ENCODE data around the gene B4GALT3.

The B4GALT3 gene

GRCh38 chr1:161140755-161141400 is 36.4 kb downstream of the B4GALT3 start:
- no peak for DNase-seq (ENCODE audit: low read depth)
- in situ Hi-C loops (cut with HindIII; ENCODE audit: low sequenced_read_pairs) = loop anchor here (10.0 kb wide), 1 partner anchor 96 kb away; the partner anchor contains the start of gene USF1

GRCh38 chr1:161139766-161140165 is 37.5 kb downstream of the B4GALT3 start:
- no peak overlapping the region for H3K4me3 ChIP-seq (ENCODE audit: low read depth, low read length)
- TF ChIP-seq CTCF (IDR thresholded peaks at IDR 0.05; ENCODE audit: low read depth, low read length, missing control alignments) = peak; percentile 61
- in situ Hi-C loops (cut with HindIII; ENCODE audit: low sequenced_read_pairs) = loop anchor here (10.0 kb wide), 1 partner anchor 95 kb away; the partner anchor contains the start of gene USF1
- DNase-seq (ENCODE audit: low read depth) = peak; percentile 35

More at GRCh38 chr1:161140755-161141400, 36.4 kb downstream of the B4GALT3 start:
- TF ChIP-seq CTCF (IDR thresholded peaks at IDR 0.05; ENCODE audit: low read depth, low read length, missing control alignments) = no peak
- H3K4me3 ChIP-seq (ENCODE audit: low read depth, low read length) = no peak overlapping the region

- in situ Hi-C loops (cut with HindIII; ENCODE audit: low sequenced_read_pairs) = no loop called here
- no peak for TF ChIP-seq CTCF (IDR thresholded peaks at IDR 0.05; ENCODE audit: low read depth, low read length, missing control alignments)
- H3K4me3 ChIP-seq (ENCODE audit: low read depth, low read length) = no peak overlapping the region
- no peak for DNase-seq (ENCODE audit: low read depth)
Measured at GRCh38 chr1:161138431-161138830, 38.9 kb downstream of the B4GALT3 start.

GRCh38 chr1:161137881-161138280 is 39.4 kb downstream of the B4GALT3 start:
- no peak for TF ChIP-seq CTCF (IDR thresholded peaks at IDR 0.05; ENCODE audit: low read depth, low read length, missing control alignments)
- in situ Hi-C loops (cut with HindIII; ENCODE audit: low sequenced_read_pairs) = no loop called here
- DNase-seq (ENCODE audit: low read depth) = no peak
- no peak overlapping the region for H3K4me3 ChIP-seq (ENCODE audit: low read depth, low read length)

- TF ChIP-seq CTCF (IDR thresholded peaks at IDR 0.05; ENCODE audit: low read depth, low read length, missing control alignments) = no peak
- no peak for DNase-seq (ENCODE audit: low read depth)
- peak overlapping the region; percentile 93 for H3K4me3 ChIP-seq (ENCODE audit: low read depth, low read length)
- in situ Hi-C loops (cut with HindIII; ENCODE audit: low sequenced_read_pairs) = no loop called here
Measured at GRCh38 chr1:161133220-161133740, 44.0 kb downstream of the B4GALT3 start.

- DNase-seq (ENCODE audit: low read depth) = peak; percentile 93
- TF ChIP-seq CTCF (IDR thresholded peaks at IDR 0.05; ENCODE audit: low read depth, low read length, missing control alignments) = no peak
- peak within 1 kb of the TSS; percentile 93 for H3K4me3 ChIP-seq (ENCODE audit: low read depth, low read length)
- in situ Hi-C loops (cut with HindIII; ENCODE audit: low sequenced_read_pairs) = no loop called here
Measured at GRCh38 chr1:161132410-161133219, 44.7 kb downstream of the B4GALT3 start, which contains the start of gene DEDD. Gene DEDD (minus strand): TSS chr1:161132667. CDS start chr1:161124462, 8,205 bp downstream.

All from astrocyte of the cerebellum (primary cell).